GM21529 (cell line): ENCODE data around the gene RAPSN.

Experiments
- ATAC-seq: cut with Tn5 transposase; IDR thresholded peaks from one replicate; pipeline ENCODE4 v1.9.1; 2021; ENCODE audit not compliant: unreplicated experiment

RAPSN gene

DNA sequence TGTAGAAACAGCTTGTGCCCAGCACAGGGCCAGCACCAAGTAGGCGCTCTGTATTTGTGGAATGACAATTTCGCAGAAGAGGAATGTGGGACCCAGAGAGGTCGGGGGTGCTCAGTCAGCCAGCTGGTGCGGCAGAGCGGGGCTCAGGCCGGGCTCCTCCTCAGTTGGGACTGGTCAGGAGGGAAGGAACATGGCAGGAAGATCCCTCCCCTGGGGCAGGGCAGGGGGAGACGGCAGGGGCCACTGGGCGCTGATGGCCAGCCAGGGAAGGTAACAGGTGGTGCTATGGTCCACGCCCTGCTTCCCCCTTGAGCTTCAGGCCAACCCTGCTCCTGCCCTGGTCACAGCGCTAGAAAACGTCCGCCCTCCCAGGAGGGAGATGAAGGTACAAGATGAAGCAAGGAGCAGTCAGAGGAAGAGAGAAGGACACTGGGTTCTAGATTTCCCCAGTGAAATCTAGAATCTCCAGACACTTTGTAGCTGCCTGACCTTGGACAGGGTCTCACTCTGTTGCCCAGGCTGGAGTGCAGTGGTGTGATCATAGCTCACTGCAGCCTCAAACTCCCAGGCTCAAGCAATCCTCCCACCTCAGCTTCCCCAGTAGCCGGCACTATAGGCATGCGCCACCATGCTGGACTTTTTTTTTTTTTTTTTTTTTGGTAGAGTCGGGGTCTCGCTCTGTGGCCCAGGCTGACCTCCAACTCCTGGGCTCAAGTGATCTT is 57.1 kb downstream of the RAPSN start:
- no peak for ATAC-seq

DNA sequence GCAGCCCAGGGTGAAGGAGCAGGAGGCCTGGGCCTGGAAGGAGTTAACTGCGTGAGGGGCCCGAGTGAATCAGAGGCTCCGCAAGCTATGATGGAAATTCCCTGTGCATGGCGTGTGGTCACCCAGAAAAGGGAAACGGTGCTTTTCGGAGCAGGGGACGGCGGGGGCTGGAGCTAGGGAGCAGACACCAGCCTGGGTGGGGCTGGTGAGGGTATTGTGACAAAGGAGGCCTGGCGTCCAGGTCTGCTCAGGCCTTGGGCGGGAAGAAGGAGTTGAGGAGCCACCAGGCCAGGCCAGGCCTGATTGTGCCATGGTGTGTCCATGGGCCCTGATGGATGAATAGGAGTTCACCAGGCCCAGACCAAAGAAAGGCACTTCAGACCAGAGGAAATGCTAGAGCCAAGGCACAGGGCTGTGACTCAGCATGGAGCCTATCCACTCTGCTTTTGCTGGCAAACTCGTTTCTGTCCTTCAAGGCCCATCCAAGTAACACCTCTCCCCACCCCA is 57.8 kb downstream of the RAPSN start:
- no peak for ATAC-seq

DNA sequence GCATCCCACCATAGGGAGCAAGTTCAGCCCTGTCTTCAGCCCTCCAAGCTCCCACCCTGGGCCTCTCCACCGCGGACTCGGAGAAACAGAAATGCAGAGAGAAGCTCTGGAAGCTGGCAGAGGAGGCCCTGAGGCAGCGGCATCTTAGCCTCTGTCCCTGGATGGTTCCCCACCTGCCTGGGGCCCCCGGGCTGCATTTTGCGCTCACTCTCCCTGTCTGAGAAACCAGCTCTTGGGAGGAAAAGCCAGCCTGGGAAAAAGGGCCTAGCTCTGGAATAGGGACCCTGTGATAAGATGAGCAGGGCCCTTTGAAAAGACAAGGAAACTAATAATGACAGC is 58.5 kb downstream of the RAPSN start:
- no peak for ATAC-seq

- no peak for ATAC-seq
Observed at GRCh38 chr11:47389577-47390421, 59.1 kb downstream of the RAPSN start.

DNA sequence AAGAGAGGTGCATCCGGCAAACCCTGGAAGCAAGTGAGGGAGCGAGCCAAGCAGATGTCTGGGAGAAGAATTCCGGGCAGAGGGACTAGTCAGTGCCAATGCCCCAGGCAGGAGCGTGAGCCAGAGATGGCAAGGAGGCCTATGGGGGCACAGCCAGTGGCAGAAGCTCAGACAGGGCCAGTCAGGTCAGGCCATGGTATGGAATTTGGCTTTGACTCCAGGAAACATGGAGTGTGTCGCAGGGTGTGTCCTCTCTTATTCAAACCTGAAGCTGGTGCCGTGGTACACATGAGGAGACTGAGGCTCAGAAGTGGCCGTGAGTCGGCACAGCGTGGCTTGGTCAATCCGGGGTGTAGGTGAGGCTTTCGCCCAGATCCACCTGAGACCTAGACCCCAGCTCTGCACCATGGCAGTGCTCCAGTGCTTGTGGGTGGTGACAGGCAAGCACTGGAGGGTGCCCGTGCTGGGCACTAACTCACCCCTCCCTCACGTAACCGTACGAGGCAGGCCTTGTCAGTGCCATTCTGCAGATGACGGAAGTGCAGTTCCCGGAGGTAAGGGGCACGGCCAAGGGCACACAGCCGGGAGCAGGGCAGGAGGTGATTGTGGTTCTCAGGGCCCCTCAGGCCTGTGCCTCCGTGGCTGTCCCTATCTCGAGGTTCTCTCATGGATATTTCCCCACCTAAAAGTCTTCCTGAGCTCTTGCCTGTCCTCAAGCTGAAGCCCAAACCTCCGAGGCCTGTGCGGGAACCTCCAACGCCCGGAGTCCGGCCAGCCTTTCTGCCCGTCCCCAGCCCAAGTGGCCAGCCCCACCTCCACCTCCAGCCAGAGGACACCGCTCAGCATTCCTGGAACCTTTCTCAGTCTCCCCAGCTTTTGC is 60.0 kb downstream of the RAPSN start:
- ATAC-seq = no peak

GRCh38 chr11:47387944-47388696 is 60.8 kb downstream of the RAPSN start:
- ATAC-seq = no peak
